B cell (primary cell): ENCODE measurements around the gene MTX3. TPM values are rescaled to one million over a fixed set of nuclear protein-coding genes. Genes with fewer than 3 reads are reported as not detected.

Experiments
- ATAC-seq: fragments of 200-7000 bp; cut with Tn5 transposase; one replicate; pipeline ENCODE4 v1.10.0; 2021; ENCODE audit warnings: low read depth, mild to moderate bottlenecking, moderate number of reproducible peaks, moderate library complexity
- CTCF ChIA-PET: fragments of 350-600 bp; sonication (Branson Sonifier 250); formaldehyde crosslinking; loops from one replicate; lab custom pipeline; 2021; ENCODE audit warnings: antibody characterized with exemption, inconsistent platforms; lab: Charles Lee
- POLR2A ChIA-PET: fragments of 350-600 bp; sonication (Branson Sonifier 250); formaldehyde crosslinking; loops from one replicate; lab custom pipeline; 2021; ENCODE audit warnings: antibody characterized with exemption; lab: Charles Lee
- DNase-seq: peaks from one replicate; pipeline ENCODE4 v3.0.0; 2013
- H2AFZ ChIP-seq: 2 replicates; pipeline ENCODE4 v1.6.1; 2012; ENCODE audit warnings: mild to moderate bottlenecking, low read depth, low read length; ENCODE audit not compliant: insufficient read depth, poor library complexity, severe bottlenecking
- H3K27ac ChIP-seq, 2 donors: 1 replicate in 1 of 2; 2 replicates in 1 of 2; pipeline ENCODE4 v1.5.1; 2012 to 2013; ENCODE audit warnings: low read length in 2 of 2, mild to moderate bottlenecking in 2 of 2, moderate library complexity in 1 of 2
- H3K27me3 ChIP-seq, 4 experiments: fragments of 200-600 bp in 1 of 4; sonication (generic) in 1 of 4; replicated peaks in 1 of 4; 1 replicate in 2 of 4; 2 replicates in 2 of 4; pipeline versions ENCODE4 v1.6.1 to v1.7.0; 2013 to 2016; ENCODE audit warnings: low read length in 3 of 4, mild to moderate bottlenecking in 2 of 4, mixed read lengths in 1 of 4, moderate library complexity in 1 of 4; ENCODE audit not compliant: insufficient read depth in 4 of 4, control insufficient read depth in 3 of 4; ENCODE audit errors: control extremely low read depth in 1 of 4
- H3K36me3 ChIP-seq, 2 experiments: replicated peaks in 1 of 2; 1 replicate in 1 of 2; 2 replicates in 1 of 2; pipeline versions ENCODE4 v1.6.1 to v1.7.1; 2013; ENCODE audit warnings: low read length in 1 of 2; ENCODE audit not compliant: insufficient read depth in 2 of 2, control insufficient read depth in 1 of 2; ENCODE audit errors: control extremely low read depth in 1 of 2, extremely low read depth in 1 of 2
- H3K4me1 ChIP-seq, 2 donors: fragments of 200-600 bp in 1 of 2; sonication (generic) in 1 of 2; 1 replicate in 1 of 2; 2 replicates in 1 of 2; pipeline versions ENCODE4 v1.5.1 to v1.6.1; 2013 to 2017; ENCODE audit warnings: low read length in 2 of 2; ENCODE audit not compliant: control insufficient read depth in 2 of 2, insufficient read depth in 2 of 2
- H3K4me2 ChIP-seq: replicated peaks from 2 replicates; pipeline ENCODE3; 2012; ENCODE audit warnings: mild to moderate bottlenecking, low read depth, low read length; ENCODE audit not compliant: poor library complexity, severe bottlenecking
- H3K4me3 ChIP-seq, 5 experiments: fragments of 200-600 bp in 1 of 5; sonication (generic) in 1 of 5; 1 replicate in 3 of 5; 2 replicates in 2 of 5; pipeline versions ENCODE4 v1.5.1 to v1.7.0; 2011 to 2016; ENCODE audit warnings: low read length in 4 of 5, mild to moderate bottlenecking in 4 of 5, low read depth in 2 of 5, control low read depth in 1 of 5, moderate library complexity in 1 of 5; ENCODE audit not compliant: insufficient read depth in 1 of 5; ENCODE audit errors: control extremely low read depth in 1 of 5, extremely low read depth in 1 of 5
- H3K79me2 ChIP-seq: fragments of 200-600 bp; sonication (generic); one replicate; pipeline ENCODE4 v1.6.0; 2016; ENCODE audit warnings: low read length; ENCODE audit not compliant: control insufficient read depth, insufficient read depth
- H3K9ac ChIP-seq: fragments of 200-600 bp; sonication (generic); 2 replicates; pipeline ENCODE4 v1.6.1; 2017; ENCODE audit warnings: mild to moderate bottlenecking, low read length, moderate library complexity
- H3K9me3 ChIP-seq, 3 donors: one replicate each; pipeline versions ENCODE4 v1.6.1 to v1.7.1; 2013; ENCODE audit warnings: low read length in 2 of 3; ENCODE audit not compliant: control insufficient read depth in 2 of 3, insufficient read depth in 1 of 3; ENCODE audit errors: control extremely low read depth in 1 of 3
- H4K20me1 ChIP-seq: 2 replicates; pipeline ENCODE4 v1.6.0; 2012; ENCODE audit warnings: mild to moderate bottlenecking, low read length; ENCODE audit not compliant: insufficient read depth, control insufficient read depth, poor library complexity, severe bottlenecking
- H3K27ac Mint-ChIP-seq: one replicate; pipeline ENCODE4 v1.8.0; 2021; ENCODE audit warnings: mixed read lengths
- H3K27me3 Mint-ChIP-seq: one replicate; pipeline ENCODE4 v1.8.0; 2021; ENCODE audit warnings: mixed read lengths
- H3K4me1 Mint-ChIP-seq: one replicate; pipeline ENCODE4 v1.8.0; 2021; ENCODE audit warnings: mixed read lengths
- H3K4me3 Mint-ChIP-seq: one replicate; pipeline ENCODE4 v1.8.0; 2021; ENCODE audit warnings: mixed read lengths
- H3K9me3 Mint-ChIP-seq: one replicate; pipeline ENCODE4 v1.8.0; 2022; ENCODE audit warnings: mixed read lengths; ENCODE audit not compliant: insufficient read depth
- EZH2 ChIP-seq: IDR thresholded peaks from 2 replicates; pipeline ENCODE4 v1.6.1; 2012; ENCODE audit warnings: borderline replicate concordance, low read depth, mild to moderate bottlenecking, moderate library complexity, low read length; ENCODE audit not compliant: insufficient read depth, poor library complexity, severe bottlenecking
- WGBS: methylation state at CpG from one replicate; pipeline ENCODE4 v1.1.5; 2013; ENCODE audit warnings: missing lambda C conversion rate; ENCODE audit not compliant: insufficient coverage; 5-methylcytosine and 5-hydroxymethylcytosine counted together
- intact Hi-C: fragments of 100-400 bp; cut with micrococcal nuclease; formaldehyde crosslinking; loops from one replicate; pipeline ENCODE4 v1.10.0; 2022
- polyA plus RNA-seq: library from polyadenylated mRNA; depleted of rRNA; stranded (reverse); fragments of >200 nt; gene quantifications from 2 replicates; pipeline ENCODE4 v1.2.3, GENCODE V29; 2012
- total RNA-seq, 2 donors: library from RNA; stranded (reverse); fragments of 120-200 nt in 1 of 2; gene quantifications; 1 replicate in 1 of 2; 2 replicates in 1 of 2; pipeline versions ENCODE4 v1.2.3 to v1.2.4, GENCODE V29; 2013 to 2022
- TF ChIP-seq, protein P1 (sequence below): fragments of 200-600 bp; IDR thresholded peaks from one replicate; pipeline ENCODE4 v1.8.0; 2022; ENCODE audit warnings: antibody characterized with exemption, mild to moderate bottlenecking

MTX3 gene
- total and polyA plus RNA-seq, 2 donors (not counting 1 experiment from before 2014, with no cell fraction given): 7.9 to 21.0 TPM

DNA sequence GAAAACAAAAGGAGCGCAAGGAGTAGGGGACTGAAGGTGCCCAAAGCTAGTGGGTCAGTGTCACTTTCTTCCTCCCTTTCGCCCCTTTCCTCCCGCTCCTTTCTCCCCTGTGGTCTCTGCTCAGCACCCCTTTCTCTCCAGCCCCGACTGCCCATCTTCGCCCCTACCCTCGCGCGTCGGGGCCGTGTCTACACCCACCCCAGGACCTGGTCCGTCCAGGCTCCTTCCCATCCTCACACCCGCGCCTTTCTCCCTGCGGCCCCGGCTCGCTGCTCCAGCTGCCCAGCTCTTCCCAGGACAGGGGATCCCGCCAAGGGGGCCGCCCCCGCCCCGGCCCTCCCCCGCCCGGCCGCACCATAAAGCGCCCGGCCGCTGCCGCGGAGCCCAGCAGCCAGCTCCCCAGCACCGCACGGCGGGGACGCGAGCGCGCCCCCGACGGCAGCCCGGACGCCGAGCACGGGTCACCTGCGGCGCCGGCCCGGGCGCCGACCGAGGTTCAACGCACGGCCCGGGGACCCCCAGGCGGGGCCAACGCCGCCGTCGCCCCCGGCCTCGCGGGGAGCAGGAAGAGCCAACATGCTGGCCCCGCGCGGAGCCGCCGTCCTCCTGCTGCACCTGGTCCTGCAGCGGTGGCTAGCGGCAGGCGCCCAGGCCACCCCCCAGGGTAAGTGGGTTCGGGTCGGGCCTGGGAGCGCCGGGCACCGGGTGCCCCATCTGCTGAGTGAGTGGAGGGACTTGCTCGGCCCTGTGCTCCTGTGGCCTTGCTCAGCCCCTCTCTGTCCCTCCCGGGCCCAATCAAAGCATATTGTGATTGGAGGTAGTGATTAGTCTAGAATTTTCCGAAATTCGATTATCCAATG, 44.1 kb upstream of the MTX3 start, which contains the start of gene THBS4:
Gene THBS4 (plus strand): TSS at position 387 of the 860 bp plus-strand sequence. CDS start 190 bp downstream, at position 577.
- CTCF ChIA-PET: interaction anchor here (1.3 kb wide), 1 partner anchor 48 kb away, joined by 3 read pairs; no protein-coding TSS in a partner anchor
- TF ChIP-seq, protein P1, sequence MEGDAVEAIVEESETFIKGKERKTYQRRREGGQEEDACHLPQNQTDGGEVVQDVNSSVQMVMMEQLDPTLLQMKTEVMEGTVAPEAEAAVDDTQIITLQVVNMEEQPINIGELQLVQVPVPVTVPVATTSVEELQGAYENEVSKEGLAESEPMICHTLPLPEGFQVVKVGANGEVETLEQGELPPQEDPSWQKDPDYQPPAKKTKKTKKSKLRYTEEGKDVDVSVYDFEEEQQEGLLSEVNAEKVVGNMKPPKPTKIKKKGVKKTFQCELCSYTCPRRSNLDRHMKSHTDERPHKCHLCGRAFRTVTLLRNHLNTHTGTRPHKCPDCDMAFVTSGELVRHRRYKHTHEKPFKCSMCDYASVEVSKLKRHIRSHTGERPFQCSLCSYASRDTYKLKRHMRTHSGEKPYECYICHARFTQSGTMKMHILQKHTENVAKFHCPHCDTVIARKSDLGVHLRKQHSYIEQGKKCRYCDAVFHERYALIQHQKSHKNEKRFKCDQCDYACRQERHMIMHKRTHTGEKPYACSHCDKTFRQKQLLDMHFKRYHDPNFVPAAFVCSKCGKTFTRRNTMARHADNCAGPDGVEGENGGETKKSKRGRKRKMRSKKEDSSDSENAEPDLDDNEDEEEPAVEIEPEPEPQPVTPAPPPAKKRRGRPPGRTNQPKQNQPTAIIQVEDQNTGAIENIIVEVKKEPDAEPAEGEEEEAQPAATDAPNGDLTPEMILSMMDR: no peak
- no peak for TF ChIP-seq EZH2
- Histone ChIP-seq H2AFZ (peak within 1 kb of the TSS; percentile 46), H4K20me1 (no peaks in the 10 kb centered on the region), H3K36me3 (no peaks in the 10 kb centered on the region), H3K27me3 (peaks cover 0 to 38% (median 23%) of the 10 kb centered on the region in 4 experiments), H3K4me2 (peak within 1 kb of the TSS; percentile 48), H3K9ac (no peak within 1 kb of the TSS), H3K4me3 (peak within 1 kb of the TSS in 1 of 5 experiments; percentile 29), H3K27ac (no peak within 1 kb of the TSS), H3K79me2 (no peaks in the 10 kb centered on the region), H3K4me1 (no peaks in the 10 kb centered on the region), H3K9me3 (no peaks in the 10 kb centered on the region)
- H3K27ac Mint-ChIP-seq: no peak within 1 kb of the TSS
- DNase-seq: no peak
- H3K9me3 Mint-ChIP-seq: no peaks in the 10 kb centered on the region
- H3K4me1 Mint-ChIP-seq: peaks cover 4% of the 10 kb centered on the region
- peaks cover 61% of the 10 kb centered on the region for H3K27me3 Mint-ChIP-seq
- ATAC-seq: no peak
- intact Hi-C loops: no loop called here
- POLR2A ChIA-PET: no interaction called here
- WGBS: 7% methylated on average over 70 of the region's 76 CpGs
- peak within 1 kb of the TSS; percentile 63 for H3K4me3 Mint-ChIP-seq

DNA sequence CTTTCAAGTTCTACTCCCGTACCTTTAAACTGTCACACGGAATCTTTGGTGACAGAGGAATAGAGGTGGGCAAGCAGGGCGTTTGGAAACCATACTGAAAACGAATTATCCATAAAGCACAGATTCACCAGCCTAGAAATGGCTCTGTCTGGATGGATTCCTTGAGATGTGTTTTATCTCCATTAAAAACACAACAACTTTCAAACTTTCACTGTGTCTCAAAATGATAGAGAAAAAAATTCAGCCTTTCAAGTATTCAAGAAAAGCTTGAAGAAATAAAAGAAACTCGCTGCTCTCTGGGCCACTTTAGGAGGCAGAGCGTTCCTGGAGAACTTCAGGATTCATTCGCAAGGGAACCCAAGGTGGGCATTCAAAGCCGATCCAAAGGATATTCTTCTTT, 43.5 kb upstream of the MTX3 start:
- Histone ChIP-seq H3K4me3 (no peak overlapping the region), H3K27ac (no peak overlapping the region), H3K9ac (no peak overlapping the region), H3K27me3 (peaks cover 0 to 35% (median 23%) of the 10 kb centered on the region in 4 experiments), H3K4me1 (no peaks in the 10 kb centered on the region), H4K20me1 (no peaks in the 10 kb centered on the region), H2AFZ (peak overlapping the region; percentile 46), H3K36me3 (no peaks in the 10 kb centered on the region), H3K9me3 (no peaks in the 10 kb centered on the region), H3K79me2 (no peaks in the 10 kb centered on the region), H3K4me2 (peak overlapping the region; percentile 48)
- intact Hi-C loops: no loop called here
- 17% methylated on average over 3 of the region's 8 CpGs for WGBS
- Mint-ChIP-seq H3K27me3 (peaks cover 58% of the 10 kb centered on the region), H3K9me3 (no peaks in the 10 kb centered on the region), H3K4me3 (peak overlapping the region; percentile 63), H3K4me1 (peaks cover 4% of the 10 kb centered on the region), H3K27ac (no peak overlapping the region)
- TF ChIP-seq EZH2: no peak
- TF ChIP-seq, protein P1: no peak
- POLR2A ChIA-PET: no interaction called here
- no peak for DNase-seq
- ATAC-seq: no peak
- CTCF ChIA-PET: interaction anchor here (1.3 kb wide), 1 partner anchor 49 kb away, joined by 3 read pairs; no protein-coding TSS in a partner anchor
